ENCODE results near the gene GNA15. TPM values are rescaled to one million over a fixed set of nuclear protein-coding genes. Genes with fewer than 3 reads are reported as not detected.

The GNA15 gene
- total and polyA plus RNA-seq, 12 donors = 0.42 to 8.9 (median 1.1) TPM

DNA sequence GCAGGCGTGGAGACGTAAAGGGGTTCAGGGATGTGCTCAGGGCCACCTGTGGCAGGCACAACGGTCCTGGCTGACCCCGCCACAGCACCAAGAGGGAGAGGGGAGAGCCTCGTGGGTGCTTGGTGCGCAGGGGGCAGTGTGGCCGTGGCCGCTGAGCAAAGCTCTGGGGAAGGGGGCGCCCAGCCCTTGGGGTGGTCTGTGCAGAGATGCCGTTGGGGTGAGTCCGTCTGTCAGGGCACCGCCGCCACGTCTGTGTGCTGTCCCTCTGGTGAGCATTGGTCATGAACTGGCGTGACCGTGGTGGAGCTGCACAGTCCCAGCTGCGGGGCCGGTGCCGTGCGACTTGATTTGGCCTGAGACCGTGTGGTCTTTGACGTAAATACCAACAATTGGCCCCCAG lies 26.3 kb upstream of the GNA15 start:
- H3K4me3 ChIP-seq = no peak overlapping the region
- intact Hi-C loops (cut with DNase I) = loop anchor here in 6 of 10 donors (5.0 to 10.0 kb wide), 5 partner anchors 37 to 157 kb away; no protein-coding TSS in a partner anchor
- H3K27ac ChIP-seq = no peak overlapping the region
- peaks cover under 1 to 59% (median 20%) of the 10 kb centered on the region in 9 donors for H3K4me1 ChIP-seq
- ATAC-seq (no peak), DNase-seq (no peak)
- H3K36me3 ChIP-seq = peaks cover 0 to 43% (median 11%) of the 10 kb centered on the region in 9 donors
- no peaks in the 10 kb centered on the region for H3K9me3 ChIP-seq
- WGBS, 2 donors = 89 to 91% methylated on average over 22 of the region's 22 CpGs
- TF ChIP-seq, protein P1, sequence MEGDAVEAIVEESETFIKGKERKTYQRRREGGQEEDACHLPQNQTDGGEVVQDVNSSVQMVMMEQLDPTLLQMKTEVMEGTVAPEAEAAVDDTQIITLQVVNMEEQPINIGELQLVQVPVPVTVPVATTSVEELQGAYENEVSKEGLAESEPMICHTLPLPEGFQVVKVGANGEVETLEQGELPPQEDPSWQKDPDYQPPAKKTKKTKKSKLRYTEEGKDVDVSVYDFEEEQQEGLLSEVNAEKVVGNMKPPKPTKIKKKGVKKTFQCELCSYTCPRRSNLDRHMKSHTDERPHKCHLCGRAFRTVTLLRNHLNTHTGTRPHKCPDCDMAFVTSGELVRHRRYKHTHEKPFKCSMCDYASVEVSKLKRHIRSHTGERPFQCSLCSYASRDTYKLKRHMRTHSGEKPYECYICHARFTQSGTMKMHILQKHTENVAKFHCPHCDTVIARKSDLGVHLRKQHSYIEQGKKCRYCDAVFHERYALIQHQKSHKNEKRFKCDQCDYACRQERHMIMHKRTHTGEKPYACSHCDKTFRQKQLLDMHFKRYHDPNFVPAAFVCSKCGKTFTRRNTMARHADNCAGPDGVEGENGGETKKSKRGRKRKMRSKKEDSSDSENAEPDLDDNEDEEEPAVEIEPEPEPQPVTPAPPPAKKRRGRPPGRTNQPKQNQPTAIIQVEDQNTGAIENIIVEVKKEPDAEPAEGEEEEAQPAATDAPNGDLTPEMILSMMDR (IDR thresholded peaks at IDR 0.05) = no peak
- no peaks in the 10 kb centered on the region for H3K27me3 ChIP-seq

DNA sequence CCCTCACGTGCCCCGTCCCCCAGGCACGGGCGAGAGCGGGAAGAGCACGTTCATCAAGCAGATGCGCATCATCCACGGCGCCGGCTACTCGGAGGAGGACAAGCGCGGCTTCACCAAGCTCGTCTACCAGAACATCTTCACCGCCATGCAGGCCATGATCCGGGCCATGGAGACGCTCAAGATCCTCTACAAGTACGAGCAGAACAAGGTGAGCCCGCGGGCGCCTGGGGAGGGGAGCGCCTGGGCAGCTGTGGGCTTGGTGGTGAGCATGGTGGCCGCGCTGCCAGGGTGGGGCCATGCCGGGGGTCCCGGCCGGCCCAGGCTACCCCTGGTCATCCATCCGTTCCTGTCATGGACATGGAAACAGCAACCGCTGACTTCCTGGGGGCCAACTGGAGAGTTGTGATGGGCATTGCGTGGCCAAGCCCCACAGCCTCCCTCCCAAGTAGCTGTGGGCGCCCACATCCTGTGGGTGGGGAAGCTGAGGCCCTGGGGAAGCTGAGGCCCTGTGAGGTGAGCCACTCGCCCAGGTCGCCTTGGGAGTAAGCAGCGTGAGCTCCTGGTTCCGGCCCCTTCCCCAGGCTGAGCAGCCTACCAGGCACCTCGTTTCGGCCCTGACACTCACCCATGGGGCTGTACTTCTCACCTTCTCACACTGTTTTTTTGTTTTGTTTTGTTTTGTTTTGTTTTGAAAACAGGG lies 25.6 kb upstream of the GNA15 start:
- 93 to 95% methylated on average over 37 of the region's 37 CpGs for WGBS, 2 donors
- intact Hi-C loops (cut with DNase I) = loop anchor here in 3 of 10 donors (5.0 kb wide), 3 partner anchors 33 to 153 kb away; no protein-coding TSS in a partner anchor
- no peak for ATAC-seq
- Histone ChIP-seq H3K4me3 (no peak overlapping the region), H3K4me1 (peaks cover 0 to 53% (median 19%) of the 10 kb centered on the region in 9 donors), H3K27me3 (no peaks in the 10 kb centered on the region), H3K27ac (no peak overlapping the region), H3K9me3 (no peaks in the 10 kb centered on the region), H3K36me3 (peaks cover 0 to 51% (median 19%) of the 10 kb centered on the region in 9 donors)
- TF ChIP-seq, protein P1 (IDR thresholded peaks at IDR 0.05) = no peak
- DNase-seq = no peak

DNA sequence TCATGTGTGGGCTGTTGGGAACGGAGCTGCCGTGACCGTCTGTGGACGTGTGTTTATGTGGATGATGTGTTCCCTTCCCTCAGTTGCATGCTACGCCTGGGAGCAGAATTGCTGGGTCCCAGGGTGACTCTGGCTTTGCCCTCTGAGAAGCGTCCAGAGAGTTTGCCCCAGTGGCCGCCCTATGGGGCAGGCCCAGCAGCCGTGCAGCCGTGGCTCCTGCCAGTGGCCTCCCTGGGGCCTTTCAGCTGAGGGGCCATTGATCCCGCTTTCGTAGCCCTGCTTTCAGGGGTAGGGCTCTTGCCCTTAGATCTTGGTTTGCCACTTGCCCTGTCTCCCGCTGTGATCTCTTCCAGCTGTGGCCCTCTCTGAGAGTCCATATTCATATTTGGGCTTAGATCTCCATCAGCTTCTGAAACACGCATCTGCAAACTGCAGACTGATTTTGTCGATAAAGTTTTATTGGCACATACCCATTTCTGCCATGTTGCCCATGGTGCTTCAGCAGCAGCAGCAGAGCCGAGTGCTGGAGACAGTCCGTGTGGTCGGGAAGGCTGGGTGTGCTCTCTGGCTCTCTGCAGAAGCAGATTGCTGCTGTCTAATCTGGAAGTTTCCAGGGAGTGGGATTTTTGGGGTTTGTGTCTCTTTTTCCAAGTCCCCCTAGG lies 24.1 kb upstream of the GNA15 start:
- TF ChIP-seq, protein P1 (IDR thresholded peaks at IDR 0.05) = no peak
- no peak overlapping the region for H3K27ac ChIP-seq
- DNase-seq = peak in 1 of 2 donors; percentile 3
- no peak for ATAC-seq
- no peak overlapping the region for H3K4me3 ChIP-seq
- 95 to 97% methylated on average over 17 of the region's 17 CpGs for WGBS, 2 donors
- no peaks in the 10 kb centered on the region for H3K9me3 ChIP-seq
- peaks cover 0 to 61% (median 19%) of the 10 kb centered on the region in 9 donors for H3K36me3 ChIP-seq
- peaks cover 0 to 46% (median 14%) of the 10 kb centered on the region in 9 donors for H3K4me1 ChIP-seq
- no peaks in the 10 kb centered on the region for H3K27me3 ChIP-seq
- intact Hi-C loops (cut with DNase I) = loop anchor here in 3 of 10 donors (5.0 kb wide), 3 partner anchors 34 to 154 kb away; no protein-coding TSS in a partner anchor

DNA sequence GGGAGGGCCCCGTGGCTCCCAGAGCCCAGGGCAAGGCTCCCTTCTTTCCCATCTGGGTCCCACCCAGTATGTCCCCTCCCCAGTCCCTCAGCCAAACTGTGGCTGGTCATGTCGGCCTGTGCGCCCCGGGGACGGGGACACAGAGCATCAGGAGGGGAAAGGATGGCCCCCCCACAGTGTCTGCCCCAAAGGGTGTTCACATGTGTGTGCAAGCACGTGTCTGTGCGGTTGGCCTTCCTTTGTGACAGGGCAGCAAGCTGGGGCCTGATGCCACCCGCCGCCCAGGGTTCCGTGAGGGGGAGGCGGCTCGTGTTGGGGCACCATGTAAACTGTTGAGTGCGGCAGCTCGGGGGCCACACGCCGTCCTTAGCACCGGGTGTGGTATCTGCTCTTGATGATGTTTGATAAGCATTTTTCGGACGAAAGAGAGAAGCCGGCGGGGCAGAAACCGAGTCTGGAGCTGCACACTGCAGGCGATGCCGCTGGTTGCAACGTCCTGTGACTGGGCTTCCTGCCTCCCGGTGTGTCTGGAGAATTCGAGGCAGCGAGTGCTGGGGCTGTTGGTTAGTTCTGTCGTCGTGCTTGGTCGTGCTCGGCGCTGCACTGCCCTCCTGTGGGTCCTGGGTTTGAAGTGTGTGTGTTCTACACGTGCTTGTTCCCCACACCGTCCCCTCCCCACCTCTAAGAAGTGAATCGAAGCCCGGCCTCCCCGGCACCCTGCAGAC lies 23.3 kb upstream of the GNA15 start:
- no peaks in the 10 kb centered on the region for H3K27me3 ChIP-seq
- H3K36me3 ChIP-seq = peaks cover 0 to 68% (median 19%) of the 10 kb centered on the region in 9 donors
- H3K27ac ChIP-seq = no peak overlapping the region
- no peaks in the 10 kb centered on the region for H3K9me3 ChIP-seq
- 86% methylated on average over 38 of the region's 38 CpGs for WGBS, 2 donors
- intact Hi-C loops (cut with DNase I) = loop anchor here in 3 of 10 donors (5.0 kb wide), 3 partner anchors 35 to 155 kb away; no protein-coding TSS in a partner anchor
- no peak overlapping the region for H3K4me3 ChIP-seq
- ATAC-seq (no peak), DNase-seq (peak in 1 of 2 donors; percentile 4)
- H3K4me1 ChIP-seq = peaks cover 0 to 40% (median 11%) of the 10 kb centered on the region in 9 donors
- TF ChIP-seq, protein P1 (IDR thresholded peaks at IDR 0.05) = no peak

All from heart right ventricle (tissue), 16 donors.